Testis (tissue), 2 donors: ENCODE data around the gene PRELID1.

Experiments used
- POLR2A ChIP-seq: fragments of 450-650 bp; IDR thresholded peaks from one replicate; pipeline ENCODE4 v1.6.1; 2017; ENCODE audit warnings: antibody characterized with exemption, mild to moderate bottlenecking, moderate library complexity
- TF ChIP-seq, protein P1 (sequence below), 3 experiments: fragments of 450-650 bp in 2 of 3; fragments of 200-600 bp in 1 of 3; sonication (generic) in 1 of 3; IDR thresholded peaks; one replicate each; pipeline ENCODE4 v1.5.1; 2016 to 2019; ENCODE audit warnings: antibody characterized with exemption in 3 of 3, mild to moderate bottlenecking in 2 of 3, moderate library complexity in 1 of 3

DNA sequence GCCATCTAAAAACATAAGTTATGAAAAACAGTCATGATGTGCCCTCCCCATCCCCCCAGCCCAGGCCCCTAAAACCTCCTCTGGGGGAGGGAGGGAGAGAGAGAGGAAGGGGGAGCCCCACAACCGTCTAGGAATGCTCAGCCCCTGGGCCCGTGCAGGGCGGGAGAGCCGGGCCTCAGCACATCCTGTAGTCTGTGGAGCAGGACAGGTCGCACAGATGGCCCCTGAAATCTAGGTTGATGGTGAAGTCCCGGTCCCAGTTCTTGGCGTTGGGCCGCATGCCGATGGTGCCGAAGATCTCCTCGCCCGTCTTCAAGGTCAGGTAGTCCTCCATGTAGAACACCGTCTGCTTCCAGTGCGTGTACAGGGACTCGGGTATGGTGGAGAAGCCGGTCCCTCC lies 38.2 kb upstream of the PRELID1 start:
- TF ChIP-seq, protein P1, sequence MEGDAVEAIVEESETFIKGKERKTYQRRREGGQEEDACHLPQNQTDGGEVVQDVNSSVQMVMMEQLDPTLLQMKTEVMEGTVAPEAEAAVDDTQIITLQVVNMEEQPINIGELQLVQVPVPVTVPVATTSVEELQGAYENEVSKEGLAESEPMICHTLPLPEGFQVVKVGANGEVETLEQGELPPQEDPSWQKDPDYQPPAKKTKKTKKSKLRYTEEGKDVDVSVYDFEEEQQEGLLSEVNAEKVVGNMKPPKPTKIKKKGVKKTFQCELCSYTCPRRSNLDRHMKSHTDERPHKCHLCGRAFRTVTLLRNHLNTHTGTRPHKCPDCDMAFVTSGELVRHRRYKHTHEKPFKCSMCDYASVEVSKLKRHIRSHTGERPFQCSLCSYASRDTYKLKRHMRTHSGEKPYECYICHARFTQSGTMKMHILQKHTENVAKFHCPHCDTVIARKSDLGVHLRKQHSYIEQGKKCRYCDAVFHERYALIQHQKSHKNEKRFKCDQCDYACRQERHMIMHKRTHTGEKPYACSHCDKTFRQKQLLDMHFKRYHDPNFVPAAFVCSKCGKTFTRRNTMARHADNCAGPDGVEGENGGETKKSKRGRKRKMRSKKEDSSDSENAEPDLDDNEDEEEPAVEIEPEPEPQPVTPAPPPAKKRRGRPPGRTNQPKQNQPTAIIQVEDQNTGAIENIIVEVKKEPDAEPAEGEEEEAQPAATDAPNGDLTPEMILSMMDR (IDR thresholded peaks at IDR 0.05), result no peak
- TF ChIP-seq POLR2A, result no peak
